HEK293 (cell line): ENCODE results near the gene EIF4G1.

Experiments used
- ATF2 ChIP-seq: fragments of 450-650 bp; formaldehyde crosslinking; IDR thresholded peaks from 2 replicates; pipeline ENCODE4 v1.5.1; 2016; ENCODE audit warnings: missing biosample characterization, missing genetic modification characterization, low read depth
- KLF16 ChIP-seq: fragments of 450-650 bp; formaldehyde crosslinking; IDR thresholded peaks from 2 replicates; pipeline ENCODE4 v1.5.1; 2017; ENCODE audit warnings: missing biosample characterization, missing genetic modification characterization
- ZBTB1 ChIP-seq: fragments of 450-650 bp; formaldehyde crosslinking; IDR thresholded peaks from 2 replicates; pipeline ENCODE4 v1.5.1; 2016; ENCODE audit warnings: missing biosample characterization, missing genetic modification characterization
- ZNF202 ChIP-seq: fragments of 450-650 bp; formaldehyde crosslinking; IDR thresholded peaks from 2 replicates; pipeline ENCODE4 v1.5.1; 2016; ENCODE audit warnings: missing biosample characterization, missing genetic modification characterization, borderline replicate concordance
- ZNF324 ChIP-seq: fragments of 450-650 bp; formaldehyde crosslinking; IDR thresholded peaks from 2 replicates; pipeline ENCODE4 v1.5.1; 2016; ENCODE audit warnings: missing biosample characterization, missing genetic modification characterization
- ZNF362 ChIP-seq: fragments of 450-650 bp; formaldehyde crosslinking; IDR thresholded peaks from 2 replicates; pipeline ENCODE4 v1.5.1; 2016; ENCODE audit warnings: missing biosample characterization, missing genetic modification characterization
- ZNF558 ChIP-seq: fragments of 450-650 bp; formaldehyde crosslinking; IDR thresholded peaks from 2 replicates; pipeline ENCODE4 v1.5.1; 2016; ENCODE audit warnings: missing biosample characterization, missing genetic modification characterization
- ZNF621 ChIP-seq: fragments of 450-650 bp; formaldehyde crosslinking; IDR thresholded peaks from 2 replicates; pipeline ENCODE4 v1.5.1; 2017; ENCODE audit warnings: missing biosample characterization, missing genetic modification characterization
- ZNF768 ChIP-seq: fragments of 450-650 bp; formaldehyde crosslinking; IDR thresholded peaks from 2 replicates; pipeline ENCODE4 v1.5.1; 2018; ENCODE audit warnings: missing biosample characterization, mild to moderate bottlenecking, missing genetic modification characterization
- TF ChIP-seq, protein P1 (sequence below): fragments of 450-650 bp; formaldehyde crosslinking; IDR thresholded peaks from 2 replicates; pipeline ENCODE4 v1.5.1; 2016; ENCODE audit warnings: missing biosample characterization, missing genetic modification characterization
- TF ChIP-seq, protein P2 (sequence below): fragments of 450-650 bp; formaldehyde crosslinking; IDR thresholded peaks from 2 replicates; pipeline ENCODE4 v1.5.1; 2016; ENCODE audit warnings: missing biosample characterization, missing genetic modification characterization

DNA sequence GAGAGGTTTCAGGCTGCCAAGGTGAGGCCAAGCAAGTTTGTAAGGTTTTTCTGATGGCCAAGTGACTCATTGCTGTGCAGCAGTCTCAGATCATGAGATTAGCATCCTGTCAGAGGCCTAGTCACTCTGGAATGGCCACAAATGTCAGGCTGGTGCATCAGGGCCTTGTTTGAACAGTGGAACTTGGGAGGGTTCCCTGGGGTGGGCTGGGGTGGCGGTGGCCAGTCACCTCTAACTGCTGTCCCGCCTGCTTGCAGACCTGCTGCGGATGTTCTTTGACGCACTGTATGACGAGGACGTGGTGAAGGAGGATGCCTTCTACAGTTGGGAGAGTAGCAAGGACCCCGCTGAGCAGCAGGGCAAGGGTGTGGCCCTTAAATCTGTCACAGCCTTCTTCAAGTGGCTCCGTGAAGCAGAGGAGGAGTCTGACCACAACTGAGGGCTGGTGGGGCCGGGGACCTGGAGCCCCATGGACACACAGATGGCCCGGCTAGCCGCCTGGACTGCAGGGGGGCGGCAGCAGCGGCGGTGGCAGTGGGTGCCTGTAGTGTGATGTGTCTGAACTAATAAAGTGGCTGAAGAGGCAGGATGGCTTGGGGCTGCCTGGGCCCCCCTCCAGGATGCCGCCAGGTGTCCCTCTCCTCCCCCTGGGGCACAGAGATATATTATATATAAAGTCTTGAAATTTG lies 20.2 kb downstream of the EIF4G1 start:
- TF ChIP-seq ZNF621 (tag by site-specific recombination) = no peak
- TF ChIP-seq ZNF362 = no peak
- no peak for TF ChIP-seq ZBTB1 (tag by site-specific recombination)
- TF ChIP-seq ZNF202 (tag by site-specific recombination) = no peak
- no peak for TF ChIP-seq ZNF324 (tag by site-specific recombination)
- no peak for TF ChIP-seq KLF16 (tag by site-specific recombination)
- TF ChIP-seq ZNF558 (tag by site-specific recombination) = no peak
- no peak for TF ChIP-seq ATF2 (tag by site-specific recombination)
- TF ChIP-seq, protein P1, sequence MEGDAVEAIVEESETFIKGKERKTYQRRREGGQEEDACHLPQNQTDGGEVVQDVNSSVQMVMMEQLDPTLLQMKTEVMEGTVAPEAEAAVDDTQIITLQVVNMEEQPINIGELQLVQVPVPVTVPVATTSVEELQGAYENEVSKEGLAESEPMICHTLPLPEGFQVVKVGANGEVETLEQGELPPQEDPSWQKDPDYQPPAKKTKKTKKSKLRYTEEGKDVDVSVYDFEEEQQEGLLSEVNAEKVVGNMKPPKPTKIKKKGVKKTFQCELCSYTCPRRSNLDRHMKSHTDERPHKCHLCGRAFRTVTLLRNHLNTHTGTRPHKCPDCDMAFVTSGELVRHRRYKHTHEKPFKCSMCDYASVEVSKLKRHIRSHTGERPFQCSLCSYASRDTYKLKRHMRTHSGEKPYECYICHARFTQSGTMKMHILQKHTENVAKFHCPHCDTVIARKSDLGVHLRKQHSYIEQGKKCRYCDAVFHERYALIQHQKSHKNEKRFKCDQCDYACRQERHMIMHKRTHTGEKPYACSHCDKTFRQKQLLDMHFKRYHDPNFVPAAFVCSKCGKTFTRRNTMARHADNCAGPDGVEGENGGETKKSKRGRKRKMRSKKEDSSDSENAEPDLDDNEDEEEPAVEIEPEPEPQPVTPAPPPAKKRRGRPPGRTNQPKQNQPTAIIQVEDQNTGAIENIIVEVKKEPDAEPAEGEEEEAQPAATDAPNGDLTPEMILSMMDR (tag by site-specific recombination) = no peak
- no peak for TF ChIP-seq ZNF768 (tag by site-specific recombination)
- TF ChIP-seq, protein P2, sequence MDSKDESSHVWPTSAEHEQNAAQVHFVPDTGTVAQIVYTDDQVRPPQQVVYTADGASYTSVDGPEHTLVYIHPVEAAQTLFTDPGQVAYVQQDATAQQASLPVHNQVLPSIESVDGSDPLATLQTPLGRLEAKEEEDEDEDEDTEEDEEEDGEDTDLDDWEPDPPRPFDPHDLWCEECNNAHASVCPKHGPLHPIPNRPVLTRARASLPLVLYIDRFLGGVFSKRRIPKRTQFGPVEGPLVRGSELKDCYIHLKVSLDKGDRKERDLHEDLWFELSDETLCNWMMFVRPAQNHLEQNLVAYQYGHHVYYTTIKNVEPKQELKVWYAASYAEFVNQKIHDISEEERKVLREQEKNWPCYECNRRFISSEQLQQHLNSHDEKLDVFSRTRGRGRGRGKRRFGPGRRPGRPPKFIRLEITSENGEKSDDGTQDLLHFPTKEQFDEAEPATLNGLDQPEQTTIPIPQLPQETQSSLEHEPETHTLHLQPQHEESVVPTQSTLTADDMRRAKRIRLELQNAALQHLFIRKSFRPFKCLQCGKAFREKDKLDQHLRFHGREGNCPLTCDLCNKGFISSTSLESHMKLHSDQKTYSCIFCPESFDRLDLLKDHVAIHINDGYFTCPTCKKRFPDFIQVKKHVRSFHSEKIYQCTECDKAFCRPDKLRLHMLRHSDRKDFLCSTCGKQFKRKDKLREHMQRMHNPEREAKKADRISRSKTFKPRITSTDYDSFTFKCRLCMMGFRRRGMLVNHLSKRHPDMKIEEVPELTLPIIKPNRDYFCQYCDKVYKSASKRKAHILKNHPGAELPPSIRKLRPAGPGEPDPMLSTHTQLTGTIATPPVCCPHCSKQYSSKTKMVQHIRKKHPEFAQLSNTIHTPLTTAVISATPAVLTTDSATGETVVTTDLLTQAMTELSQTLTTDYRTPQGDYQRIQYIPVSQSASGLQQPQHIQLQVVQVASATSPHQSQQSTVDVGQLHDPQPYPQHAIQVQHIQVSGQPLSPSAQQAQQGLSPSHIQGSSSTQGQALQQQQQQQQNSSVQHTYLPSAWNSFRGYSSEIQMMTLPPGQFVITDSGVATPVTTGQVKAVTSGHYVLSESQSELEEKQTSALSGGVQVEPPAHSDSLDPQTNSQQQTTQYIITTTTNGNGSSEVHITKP (tag by site-specific recombination) = no peak
